ENCODE results near the gene EMC6. TPM values are rescaled to one million over a fixed set of nuclear protein-coding genes. Genes with fewer than 3 reads are reported as not detected.

EMC6 gene
- polyA plus RNA-seq, 1 of the 3 experiments (the other 2 are of a cell fraction): 56.6 TPM

- 0 out of 2 replicates have a peak, but pooled peaks have one; percentile 14 for TF ChIP-seq REST (IDR thresholded peaks at IDR 0.05; ENCODE audit: low read depth, low read length)
- TF ChIP-seq CHD2 (IDR thresholded peaks at IDR 0.05; ENCODE audit: low read length, partially characterized antibody): no peak
- TF ChIP-seq RCOR1 (IDR thresholded peaks at IDR 0.05; ENCODE audit: low read length): no peak
- peak; percentile 15; the same call in 1 of the 2 replicates for TF ChIP-seq PBX3 (IDR thresholded peaks at IDR 0.05)
Measured at GRCh38 chr17:3659541-3660111, 9.0 kb upstream of the EMC6 start (continued).

GRCh38 chr17:3660311-3660891 is 8.2 kb upstream of the EMC6 start:
- H3K4me2 ChIP-seq: 0 out of 2 replicates have a peak overlapping the region, but pooled peaks have one; percentile 37
- no peak overlapping the region for H2AFZ ChIP-seq (ENCODE audit: low read depth)
- no peak for TF ChIP-seq TCF12 (IDR thresholded peaks at IDR 0.05)
- no peak overlapping the region for H3K9ac ChIP-seq
- DNase-seq: no peak
- H3K4me1 ChIP-seq (ENCODE audit: control insufficient read depth in 1 of 2, insufficient read depth in 2 of 2, low read depth in 1 of 2, low read length in 1 of 2): peaks cover 0 to 13% of the 10 kb centered on the region in 2 experiments; a peak in 3 of 4 replicates
- H3K27me3 ChIP-seq (ENCODE audit: insufficient read depth): no peaks in the 10 kb centered on the region
- WGBS (ENCODE audit: low lambda C conversion rate): 89% methylated on average over 18 of the region's 23 CpGs
- peaks cover 11% of the 10 kb centered on the region for H3K79me2 ChIP-seq (ENCODE audit: insufficient read depth)
- H3K9me3 ChIP-seq: no peaks in the 10 kb centered on the region
- no peak overlapping the region for H3K4me3 ChIP-seq (ENCODE audit: low read depth in 2 of 2, low read length in 1 of 2)
- H3K9me2 ChIP-seq: no peaks in the 10 kb centered on the region
- H3F3A ChIP-seq (replicated peaks; ENCODE audit: insufficient read depth): peaks cover 21% of the 10 kb centered on the region
- ChIA-PET POLR2A (no interaction called here), CTCF (interaction anchor here (1.1 kb wide), 1 partner anchor 612 kb away, joined by 3 read pairs; no protein-coding TSS in a partner anchor)
- peaks cover 12 to 29% of the 10 kb centered on the region in 2 experiments for H3K36me3 ChIP-seq (replicated peaks in 1 of 2; ENCODE audit: control insufficient read depth in 1 of 2, insufficient read depth in 2 of 2, low read length in 1 of 2)
- peaks cover 22% of the 10 kb centered on the region for H4K20me1 ChIP-seq (ENCODE audit: insufficient read depth)
- H3K27ac ChIP-seq (ENCODE audit: low read depth in 2 of 2, low read length in 1 of 2): peak overlapping the region in 1 of 2 experiments; percentile 59; a peak in 1 of 4 replicates

GRCh38 chr17:3663102-3664011 is 5.3 kb upstream of the EMC6 start:
- Histone ChIP-seq H3F3A (replicated peaks; ENCODE audit: insufficient read depth) (peaks cover 28% of the 10 kb centered on the region), H4K20me1 (ENCODE audit: insufficient read depth) (peaks cover 38% of the 10 kb centered on the region), H3K9ac (no peak overlapping the region), H3K27ac (ENCODE audit: low read depth in 2 of 2, low read length in 1 of 2) (no peak overlapping the region), H3K9me2 (no peaks in the 10 kb centered on the region), H3K36me3 (replicated peaks in 1 of 2; ENCODE audit: control insufficient read depth in 1 of 2, insufficient read depth in 2 of 2, low read length in 1 of 2) (peaks cover 13 to 31% of the 10 kb centered on the region in 2 experiments), H3K4me3 (ENCODE audit: low read depth in 2 of 2, low read length in 1 of 2) (no peak overlapping the region), H3K4me2 (no peak overlapping the region), H2AFZ (ENCODE audit: low read depth) (no peak overlapping the region), H3K79me2 (ENCODE audit: insufficient read depth) (peaks cover 36% of the 10 kb centered on the region), H3K9me3 (no peaks in the 10 kb centered on the region), H3K4me1 (ENCODE audit: control insufficient read depth in 1 of 2, insufficient read depth in 2 of 2, low read depth in 1 of 2, low read length in 1 of 2) (peaks cover 13 to 15% of the 10 kb centered on the region in 2 experiments; a peak in 3 of 4 replicates), H3K27me3 (ENCODE audit: insufficient read depth) (no peaks in the 10 kb centered on the region)
- 95% methylated on average over 14 of the region's 33 CpGs for WGBS (ENCODE audit: low lambda C conversion rate)
- no peak for DNase-seq
- POLR2A ChIA-PET: no interaction called here
- CTCF ChIA-PET: interaction anchor here (1.7 kb wide), 1 partner anchor 16 kb away, joined by 9 read pairs; no protein-coding TSS in a partner anchor
- TF ChIP-seq SMC3 (IDR thresholded peaks at IDR 0.05; ENCODE audit: low read depth, low read length): no peak
- TF ChIP-seq SIN3A (IDR thresholded peaks at IDR 0.05; ENCODE audit: borderline replicate concordance, low read depth, low read length): no peak
- TF ChIP-seq EP300 (IDR thresholded peaks at IDR 0.05; ENCODE audit: borderline replicate concordance in 1 of 2, low read depth in 1 of 2, low read length in 1 of 2): no peak
- no peak for TF ChIP-seq RCOR1 (IDR thresholded peaks at IDR 0.05; ENCODE audit: low read length)
- TF ChIP-seq TEAD4 (IDR thresholded peaks at IDR 0.05; ENCODE audit: borderline replicate concordance, insufficient read depth): no peak
- TF ChIP-seq PBX3 (IDR thresholded peaks at IDR 0.05): no peak
- TF ChIP-seq NFIC (IDR thresholded peaks at IDR 0.05; ENCODE audit: borderline replicate concordance): no peak
- no peak for TF ChIP-seq EZH2phosphoT487 (IDR thresholded peaks at IDR 0.05; ENCODE audit: borderline replicate concordance, low read depth)

All from SK-N-SH (cell line).